Liver (tissue), 3 donors: ENCODE measurements around the gene DDHD1.

Experiments used
- EGR1 ChIP-seq, 2 donors: IDR thresholded peaks; 2 replicates each; pipeline ENCODE4 v1.6.1; 2016 to 2018; ENCODE audit warnings: antibody characterized with exemption in 2 of 2, low read depth in 2 of 2
- FOXA1 ChIP-seq: IDR thresholded peaks from 2 replicates; pipeline ENCODE4 v1.6.1; 2016; ENCODE audit warnings: antibody characterized with exemption
- GABPA ChIP-seq, 2 donors: IDR thresholded peaks in 1 of 2; conservative IDR thresholded peaks in 1 of 2; 2 replicates each; pipeline ENCODE4 v1.6.1; 2016; ENCODE audit warnings: antibody characterized with exemption in 2 of 2, mild to moderate bottlenecking in 1 of 2, moderate library complexity in 1 of 2
- JUND ChIP-seq, 2 donors: IDR thresholded peaks; 2 replicates each; pipeline ENCODE4 v1.6.1; 2016; ENCODE audit warnings: antibody characterized with exemption in 2 of 2
- RAD21 ChIP-seq, 2 donors: IDR thresholded peaks; 2 replicates each; pipeline ENCODE4 v1.6.1; 2016; ENCODE audit warnings: antibody characterized with exemption in 2 of 2, mild to moderate bottlenecking in 2 of 2
- SP1 ChIP-seq: IDR thresholded peaks from 2 replicates; pipeline ENCODE4 v1.6.1; 2018; ENCODE audit warnings: antibody characterized with exemption, mild to moderate bottlenecking
- TAF1 ChIP-seq: conservative IDR thresholded peaks from 2 replicates; pipeline ENCODE4 v1.6.1; 2016; ENCODE audit warnings: antibody characterized with exemption, mild to moderate bottlenecking
- TF ChIP-seq, protein P1 (sequence below): fragments of 150-350 bp; IDR thresholded peaks from 2 replicates; pipeline ENCODE4 v1.5.1; 2017; ENCODE audit warnings: improper control_type of control experiment, low read depth, low read length; ENCODE audit not compliant: missing input control
- TF ChIP-seq, protein P2 (sequence below): IDR thresholded peaks from 2 replicates; pipeline ENCODE4 v1.6.1; 2016; ENCODE audit warnings: antibody characterized with exemption
- donor health status: healthy.
- donor health status: healthy.

DNA sequence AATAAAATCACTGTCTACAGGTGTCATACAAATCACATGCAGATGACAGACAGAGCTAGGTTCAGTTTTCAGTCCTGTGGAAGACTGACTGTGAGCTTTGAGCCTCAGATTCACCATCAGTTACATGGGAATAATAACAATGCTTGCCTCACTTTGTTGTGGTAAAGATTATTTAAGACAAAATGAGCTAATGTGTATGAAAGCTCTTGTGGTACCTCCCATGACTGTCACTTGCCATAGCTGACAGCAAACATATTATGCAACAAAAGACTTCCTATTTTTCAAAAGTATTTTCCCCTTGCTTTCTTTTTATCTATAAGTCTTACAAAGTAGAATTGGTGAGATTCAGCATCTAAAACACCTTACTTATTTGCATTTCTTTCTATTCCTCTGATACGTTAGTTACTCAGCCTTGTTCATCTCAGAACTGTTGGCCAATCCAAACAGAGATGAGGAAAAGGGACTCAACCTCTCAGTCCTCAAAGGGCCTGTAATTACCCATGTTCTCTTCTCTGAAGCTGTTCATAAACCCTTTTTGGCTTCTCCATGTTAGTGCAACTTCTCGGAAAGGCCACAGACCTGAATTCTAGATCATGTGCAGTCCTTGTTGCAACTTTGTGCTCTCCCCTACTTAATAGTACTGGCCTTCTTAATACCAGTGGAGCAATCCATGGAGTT, 8.8 kb upstream of the DDHD1 start:
- TF ChIP-seq, protein P1, sequence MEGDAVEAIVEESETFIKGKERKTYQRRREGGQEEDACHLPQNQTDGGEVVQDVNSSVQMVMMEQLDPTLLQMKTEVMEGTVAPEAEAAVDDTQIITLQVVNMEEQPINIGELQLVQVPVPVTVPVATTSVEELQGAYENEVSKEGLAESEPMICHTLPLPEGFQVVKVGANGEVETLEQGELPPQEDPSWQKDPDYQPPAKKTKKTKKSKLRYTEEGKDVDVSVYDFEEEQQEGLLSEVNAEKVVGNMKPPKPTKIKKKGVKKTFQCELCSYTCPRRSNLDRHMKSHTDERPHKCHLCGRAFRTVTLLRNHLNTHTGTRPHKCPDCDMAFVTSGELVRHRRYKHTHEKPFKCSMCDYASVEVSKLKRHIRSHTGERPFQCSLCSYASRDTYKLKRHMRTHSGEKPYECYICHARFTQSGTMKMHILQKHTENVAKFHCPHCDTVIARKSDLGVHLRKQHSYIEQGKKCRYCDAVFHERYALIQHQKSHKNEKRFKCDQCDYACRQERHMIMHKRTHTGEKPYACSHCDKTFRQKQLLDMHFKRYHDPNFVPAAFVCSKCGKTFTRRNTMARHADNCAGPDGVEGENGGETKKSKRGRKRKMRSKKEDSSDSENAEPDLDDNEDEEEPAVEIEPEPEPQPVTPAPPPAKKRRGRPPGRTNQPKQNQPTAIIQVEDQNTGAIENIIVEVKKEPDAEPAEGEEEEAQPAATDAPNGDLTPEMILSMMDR, result no peak
- no peak for TF ChIP-seq RAD21 (IDR thresholded peaks at IDR 0.05)
- no peak for TF ChIP-seq JUND (IDR thresholded peaks at IDR 0.05)
- TF ChIP-seq, protein P2, sequence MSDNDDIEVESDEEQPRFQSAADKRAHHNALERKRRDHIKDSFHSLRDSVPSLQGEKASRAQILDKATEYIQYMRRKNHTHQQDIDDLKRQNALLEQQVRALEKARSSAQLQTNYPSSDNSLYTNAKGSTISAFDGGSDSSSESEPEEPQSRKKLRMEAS, result no peak
- TF ChIP-seq EGR1 (IDR thresholded peaks at IDR 0.05; ENCODE audit: low read depth in 2 of 2), result no peak
- no peak for TF ChIP-seq FOXA1
- TF ChIP-seq SP1, result no peak
- TF ChIP-seq TAF1, result no peak
- no peak for TF ChIP-seq GABPA (IDR thresholded peaks at IDR 0.05 in 1 of 2, conservative IDR thresholded peaks at IDR 0.05 in 1 of 2)
